SK-N-MC (cell line): ENCODE data around the gene LUZP1.

Source experiments
- FOXP2 ChIP-seq: optimal IDR thresholded peaks from 2 replicates; pipeline ENCODE3; 2011; ENCODE audit warnings: mild to moderate bottlenecking, moderate library complexity; ENCODE audit not compliant: insufficient read depth; ENCODE audit errors: extremely low read length, control extremely low read depth
- POLR2AphosphoS5 ChIP-seq: IDR thresholded peaks from 2 replicates; pipeline ENCODE4 v1.6.1; 2012; ENCODE audit warnings: mild to moderate bottlenecking, low read depth, low read length, borderline replicate concordance

DNA sequence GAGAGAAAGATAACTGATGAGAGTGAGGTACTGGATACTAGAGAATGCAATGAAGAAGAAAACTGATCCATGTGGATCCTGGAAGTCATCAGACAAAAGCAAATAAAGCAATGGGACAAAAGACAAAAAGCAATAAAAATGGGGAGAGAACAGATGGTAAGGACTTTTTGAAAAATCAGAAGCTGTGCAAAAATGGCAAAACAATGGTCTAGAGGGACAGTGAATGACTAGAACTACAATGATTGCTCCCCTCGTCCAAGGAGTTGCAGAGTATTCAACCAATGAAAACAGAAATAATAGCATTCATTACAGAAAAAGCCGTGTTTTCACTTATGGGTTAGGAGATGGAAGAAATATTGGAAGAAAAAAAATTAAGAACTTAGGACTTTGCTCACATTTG lies 18.5 kb downstream of the LUZP1 start:
- TF ChIP-seq FOXP2 (no peak), POLR2AphosphoS5 (no peak)
